Middle frontal gyrus (tissue), 1 donor: ENCODE data around the gene PINLYP.
"Not testable (repeated sequence)": the region's sequence is repeated elsewhere in the genome, so short reads cannot be mapped to it uniquely, and the experiment has no call there.

Source experiments
- DNase-seq: peaks from one replicate; pipeline ENCODE4 v3.0.0-alpha.2; 2015; ENCODE audit warnings: low spot score; ENCODE audit errors: extremely low spot score

PINLYP gene

GRCh38 chr19:43575156-43575950, at the start of gene PINLYP, which contains the start of gene XRCC1:
Gene PINLYP (plus strand): TSS chr19:43575801. CDS start chr19:43577192, 1,391 bp downstream.
Gene XRCC1 (minus strand): TSS chr19:43575527. CDS start chr19:43575458, 69 bp downstream.
- peak; percentile 93 for DNase-seq

GRCh38 chr19:43525836-43526771, 49.5 kb upstream of the PINLYP start:
- DNase-seq = no peak

GRCh38 chr19:43526884-43527859, 48.4 kb upstream of the PINLYP start, which contains the start of gene ETHE1:
Gene ETHE1 (minus strand): TSS chr19:43527201. CDS start chr19:43527177, 24 bp downstream.
- DNase-seq = peak; percentile 39

DNA sequence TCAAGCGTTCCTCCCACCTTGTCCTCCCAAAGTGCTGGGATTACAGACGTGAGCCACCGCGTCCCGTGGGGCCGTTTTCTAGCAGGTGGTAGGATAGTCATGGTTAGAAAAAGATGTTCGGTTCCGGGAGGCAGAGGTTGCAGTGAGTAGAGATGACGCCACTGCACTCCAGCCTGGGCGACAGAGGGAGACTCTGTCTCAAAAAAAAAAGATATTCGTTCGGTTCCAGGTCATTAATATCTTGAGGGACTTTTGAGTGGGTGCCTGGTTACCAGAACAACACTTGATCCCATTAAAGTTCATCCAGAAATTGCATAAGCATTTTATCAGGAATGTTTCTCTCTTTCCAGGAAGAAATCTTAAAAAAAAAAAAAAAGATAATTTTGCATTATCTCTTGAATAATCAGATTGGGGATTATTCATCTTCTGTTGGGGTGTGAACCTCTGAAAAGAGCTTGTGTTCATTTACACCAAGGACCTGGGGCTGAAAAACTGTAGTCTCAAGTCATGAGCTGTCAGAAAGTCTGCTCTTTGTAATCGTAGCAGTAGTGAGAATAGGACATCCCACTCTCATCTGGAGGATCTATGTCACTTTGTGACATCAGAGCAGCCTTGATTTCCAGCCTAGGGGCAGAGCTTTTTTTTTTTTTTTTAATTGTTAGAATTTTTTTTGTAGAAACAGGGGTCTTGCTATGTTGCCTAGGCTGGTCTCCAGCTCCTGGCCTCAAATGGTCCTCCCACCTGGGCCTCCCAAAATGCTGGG, 47.6 kb upstream of the PINLYP start:
- no peak for DNase-seq

- DNase-seq = no peak
Observed at GRCh38 chr19:43532571-43532961, 43.0 kb upstream of the PINLYP start.

- peak; percentile 89 for DNase-seq
Observed at GRCh38 chr19:43532962-43533545, 42.5 kb upstream of the PINLYP start, which contains the start of gene ZNF575. Gene ZNF575 (plus strand): TSS chr19:43533188. CDS start chr19:43534423, 1,235 bp downstream.

- peak; percentile 91 for DNase-seq
Observed at GRCh38 chr19:43533546-43534304, 41.9 kb upstream of the PINLYP start.

GRCh38 chr19:43534305-43534815, 41.2 kb upstream of the PINLYP start:
- no peak for DNase-seq

GRCh38 chr19:43534816-43535761, 40.5 kb upstream of the PINLYP start:
- no peak for DNase-seq

- DNase-seq = no peak
Observed at GRCh38 chr19:43538922-43539321, 36.7 kb upstream of the PINLYP start.

- no peak for DNase-seq
Observed at GRCh38 chr19:43540381-43540780, 35.2 kb upstream of the PINLYP start.

DNA sequence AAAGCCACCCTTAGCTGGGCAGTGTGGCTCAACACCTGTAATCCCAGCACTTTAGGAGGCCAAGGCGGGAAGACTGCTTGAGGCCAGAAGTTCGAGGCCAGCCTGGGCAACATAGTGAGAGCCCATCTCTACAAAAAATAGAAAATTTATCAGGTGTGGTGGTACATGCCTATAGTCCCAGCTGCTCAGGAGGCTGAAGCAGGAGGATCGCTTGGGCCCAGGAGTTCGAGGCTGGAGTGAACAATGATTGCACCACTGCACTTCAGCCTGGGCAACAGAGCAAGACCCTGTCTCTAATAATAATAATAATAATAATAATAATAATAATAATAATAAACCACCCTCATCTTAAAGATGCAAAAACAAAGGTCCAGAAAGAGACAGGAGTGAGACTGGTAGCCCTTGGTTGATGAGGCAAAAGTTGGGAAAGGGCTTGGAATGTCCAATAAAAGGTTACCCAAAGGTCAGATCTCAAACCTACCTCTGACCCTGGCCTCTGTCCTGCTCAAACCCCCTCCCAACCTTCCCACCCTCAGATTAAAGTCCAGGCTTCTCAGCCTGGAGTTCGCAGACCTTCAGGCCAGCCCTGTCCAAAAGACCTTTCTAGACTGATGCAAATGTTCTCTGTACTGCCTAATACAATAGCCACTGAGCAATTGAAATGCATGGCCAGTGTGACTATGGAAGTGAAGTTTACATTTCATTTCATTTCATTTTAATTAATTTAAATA, 33.5 kb upstream of the PINLYP start:
- no peak for DNase-seq

DNA sequence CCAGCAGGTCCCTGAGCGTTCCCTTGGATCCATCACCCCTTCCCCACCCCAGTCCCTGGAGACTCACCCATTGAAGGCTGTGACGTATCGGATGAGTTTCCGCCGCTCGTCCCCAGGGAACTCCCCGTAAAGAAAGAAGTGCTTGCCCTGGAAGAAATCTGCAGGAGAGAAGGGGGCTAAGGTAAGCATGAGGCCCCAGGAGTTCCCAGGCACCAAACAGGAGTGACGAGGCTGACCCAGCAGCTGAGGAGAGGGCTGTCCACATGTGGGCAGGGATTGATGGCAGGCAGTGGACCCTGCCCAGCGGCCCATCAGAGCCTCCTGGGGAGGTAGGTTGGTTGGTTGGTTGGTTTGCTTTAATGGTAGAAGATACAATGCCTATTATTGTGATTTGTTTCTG, 31.5 kb upstream of the PINLYP start:
- DNase-seq = no peak

- DNase-seq = no peak
Observed at GRCh38 chr19:43545276-43545675, 30.3 kb upstream of the PINLYP start.

- no peak for DNase-seq
Observed at GRCh38 chr19:43545981-43546380, 29.6 kb upstream of the PINLYP start.

GRCh38 chr19:43546581-43546980, 29.0 kb upstream of the PINLYP start:
- DNase-seq = no peak

GRCh38 chr19:43547926-43548325, 27.7 kb upstream of the PINLYP start:
- DNase-seq = not testable (repeated sequence)
